IMR-90 (cell line): ENCODE data around the gene PRM3. TPM values are rescaled to one million over a fixed set of nuclear protein-coding genes. Genes with fewer than 3 reads are reported as not detected.

Experiments
- ATAC-seq: fragments of 200-7000 bp; cut with Tn5 transposase; 2 replicates; pipeline ENCODE4 v1.9.1; 2020; ENCODE audit warnings: low read depth, mild to moderate bottlenecking, moderate library complexity
- BruUV-seq: library from RNA; stranded (reverse); fragments of 400-500 nt; replicated peaks from 2 replicates; lab custom pipeline; 2021; lab: Mats Ljungman, UMichigan
- CTCF ChIA-PET: fragments of 300-600 bp; formaldehyde crosslinking; extraction: SDS; loops from one replicate; lab custom pipeline; 2021; ENCODE audit warnings: antibody characterized with exemption; lab: Yijun Ruan, JAX
- POLR2A ChIA-PET: fragments of 300-600 bp; sonication (Branson Sonifier 250); formaldehyde crosslinking; loops from one replicate; lab custom pipeline; 2022; ENCODE audit warnings: antibody characterized with exemption; ENCODE audit not compliant: unreplicated experiment; lab: Charles Lee
- DNase-seq: peaks from one replicate; pipeline ENCODE4 v3.0.0; 2013
- H2AFZ ChIP-seq: replicated peaks from 2 replicates; pipeline ENCODE3; 2013; ENCODE audit warnings: low read length, mild to moderate bottlenecking; ENCODE audit not compliant: poor library complexity
- H2AK5ac ChIP-seq: 2 replicates; pipeline ENCODE4 v1.6.1; 2013; ENCODE audit warnings: low read depth, low read length, inconsistent platforms
- H2AK9ac ChIP-seq: replicated peaks from 2 replicates; pipeline ENCODE3; 2013; ENCODE audit warnings: mild to moderate bottlenecking, low read depth, low read length, moderate library complexity; ENCODE audit not compliant: poor library complexity
- H2BK120ac ChIP-seq: 2 replicates; pipeline ENCODE4 v1.6.1; 2013; ENCODE audit warnings: low read depth, low read length, inconsistent platforms
- H2BK15ac ChIP-seq: 3 replicates; pipeline ENCODE4 v1.6.1; 2013; ENCODE audit warnings: low read depth, low read length, inconsistent platforms
- H2BK20ac ChIP-seq: 2 replicates; pipeline ENCODE4 v1.6.1; 2013; ENCODE audit warnings: low read depth, mild to moderate bottlenecking, inconsistent platforms, low read length, moderate library complexity
- H2BK5ac ChIP-seq: 2 replicates; pipeline ENCODE4 v1.6.1; 2013; ENCODE audit warnings: mild to moderate bottlenecking, low read depth, low read length, inconsistent platforms; ENCODE audit not compliant: poor library complexity, severe bottlenecking
- H3K14ac ChIP-seq: replicated peaks from 2 replicates; pipeline ENCODE4 v1.6.1; 2013; ENCODE audit warnings: low read depth, low read length, inconsistent platforms
- H3K18ac ChIP-seq: 2 replicates; pipeline ENCODE4 v1.6.1; 2013; ENCODE audit warnings: low read depth, low read length, control low read depth
- H3K23ac ChIP-seq: 2 replicates; pipeline ENCODE4 v1.6.1; 2013; ENCODE audit warnings: low read depth, low read length, inconsistent platforms
- H3K27ac ChIP-seq: 2 replicates; pipeline ENCODE4 v1.5.1; 2013; ENCODE audit warnings: mild to moderate bottlenecking, control low read depth, low read length; ENCODE audit not compliant: insufficient read depth
- H3K27me3 ChIP-seq: 2 replicates; pipeline ENCODE4 v1.6.1; 2013; ENCODE audit warnings: low read length; ENCODE audit not compliant: control insufficient read depth, insufficient read depth
- H3K36me3 ChIP-seq: 2 replicates; pipeline ENCODE4 v1.6.1; 2013; ENCODE audit warnings: low read length, mixed read lengths; ENCODE audit not compliant: control insufficient read depth, insufficient read depth
- H3K4ac ChIP-seq: 2 replicates; pipeline ENCODE4 v1.6.1; 2013; ENCODE audit warnings: low read depth, low read length, inconsistent platforms
- H3K4me1 ChIP-seq: 2 replicates; pipeline ENCODE4 v1.6.1; 2013; ENCODE audit warnings: low read length, mixed read lengths; ENCODE audit not compliant: control insufficient read depth, insufficient read depth
- H3K4me2 ChIP-seq: 2 replicates; pipeline ENCODE4 v1.6.1; 2013; ENCODE audit warnings: low read depth, mild to moderate bottlenecking, control low read depth, low read length, moderate library complexity
- H3K4me3 ChIP-seq: 2 replicates; pipeline ENCODE4 v1.5.1; 2013; ENCODE audit warnings: low read depth, mild to moderate bottlenecking, control low read depth, low read length, moderate library complexity; ENCODE audit not compliant: insufficient read depth
- H3K56ac ChIP-seq: 2 replicates; pipeline ENCODE4 v1.6.1; 2013; ENCODE audit warnings: low read length, inconsistent platforms; ENCODE audit not compliant: insufficient read depth; ENCODE audit errors: extremely low read depth
- H3K79me1 ChIP-seq, 2 experiments: 2 replicates each; pipeline ENCODE4 v1.6.1; 2013; ENCODE audit warnings: low read length in 2 of 2, inconsistent platforms in 1 of 2, low read depth in 1 of 2
- H3K9ac ChIP-seq: 2 replicates; pipeline ENCODE4 v1.6.1; 2013; ENCODE audit warnings: low read depth, low read length, control low read depth
- H3K9me1 ChIP-seq: 2 replicates; pipeline ENCODE4 v1.6.1; 2013; ENCODE audit warnings: low read length, inconsistent platforms; ENCODE audit not compliant: insufficient read depth
- H3K9me3 ChIP-seq: 2 replicates; pipeline ENCODE4 v1.6.1; 2013; ENCODE audit warnings: low read length; ENCODE audit not compliant: control insufficient read depth, insufficient read depth
- H4K20me1 ChIP-seq: 2 replicates; pipeline ENCODE4 v1.6.1; 2013; ENCODE audit warnings: low read length, inconsistent platforms; ENCODE audit not compliant: insufficient read depth
- H4K5ac ChIP-seq: 2 replicates; pipeline ENCODE4 v1.6.1; 2013; ENCODE audit warnings: mild to moderate bottlenecking, low read depth, low read length, control low read depth
- H4K8ac ChIP-seq, 2 experiments: 2 replicates each; pipeline ENCODE4 v1.6.1; 2013; ENCODE audit warnings: low read depth in 2 of 2, low read length in 2 of 2, control low read depth in 1 of 2, inconsistent platforms in 1 of 2
- H4K91ac ChIP-seq: 2 replicates; pipeline ENCODE4 v1.6.1; 2013; ENCODE audit warnings: low read depth, low read length, inconsistent platforms; ENCODE audit not compliant: insufficient read depth
- CHD1 ChIP-seq: IDR thresholded peaks from 2 replicates; pipeline ENCODE4 v1.6.1; 2012; ENCODE audit warnings: low read depth, low read length, improper control_type of control experiment
- MAFK ChIP-seq: IDR thresholded peaks from 2 replicates; pipeline ENCODE4 v1.6.1; 2012; ENCODE audit warnings: low read depth, low read length, improper control_type of control experiment
- MXI1 ChIP-seq: IDR thresholded peaks from 2 replicates; pipeline ENCODE4 v1.6.1; 2012; ENCODE audit warnings: low read depth, mild to moderate bottlenecking, low read length, moderate library complexity, borderline replicate concordance
- SMC3 ChIP-seq: fragments of 150-350 bp; IDR thresholded peaks from 2 replicates; pipeline ENCODE4 v1.6.1; 2016; ENCODE audit warnings: low read depth, mild to moderate bottlenecking, antibody characterized with exemption, low read length, moderate library complexity
- WGBS, 2 experiments: methylation state at CpG; one replicate each; pipeline versions ENCODE4 v1.1.5 to v1.1.7; 2013; ENCODE audit warnings: missing lambda C conversion rate in 2 of 2; ENCODE audit not compliant: insufficient read length in 1 of 2; ENCODE audit errors: extremely low coverage in 2 of 2; 5-methylcytosine and 5-hydroxymethylcytosine counted together
- dilution Hi-C: fragments of 300-500 bp; cut with HindIII; formaldehyde crosslinking; loops from one replicate; pipeline ENCODE4 v1.14.3; 2018; ENCODE audit warnings: low sequenced_read_pairs; ENCODE audit not compliant: unreplicated experiment
- in situ Hi-C: fragments of 300-500 bp; cut with MboI; formaldehyde crosslinking; loops from 3 replicates; pipeline ENCODE4 v1.14.3; 2019; ENCODE audit warnings: low sequenced_read_pairs, inconsistent platforms, mixed read lengths
- intact Hi-C: fragments of 100-400 bp; cut with micrococcal nuclease; formaldehyde crosslinking; loops from 2 replicates; pipeline ENCODE4 v1.10.0; 2022
- polyA plus RNA-seq, 3 experiments: library from polyadenylated mRNA; depleted of rRNA; stranded (reverse); fragments of >200 nt; gene quantifications; 2 replicates each; pipeline ENCODE4 v1.2.3, GENCODE V29; 2012; ENCODE audit warnings: low replicate concordance in 1 of 3
- total RNA-seq: library from RNA; depleted of rRNA; stranded (reverse); fragments of >200 nt; gene quantifications from 2 replicates; pipeline ENCODE4 v1.2.3, GENCODE V29; 2012
- TF ChIP-seq, protein P1 (sequence below): conservative IDR thresholded peaks from 2 replicates; pipeline ENCODE4 v1.5.1; 2012; ENCODE audit warnings: mild to moderate bottlenecking, low read depth, low read length, improper control_type of control experiment
- TF ChIP-seq, protein P2 (sequence below): fragments of 150-350 bp; IDR thresholded peaks from 2 replicates; pipeline ENCODE4 v1.6.1; 2016; ENCODE audit warnings: low read depth, mild to moderate bottlenecking, low read length, moderate library complexity, borderline replicate concordance

Gene PRM3
- total and polyA plus RNA-seq, 2 of the 4 experiments (the other 2 are of a cell fraction): not detected

DNA sequence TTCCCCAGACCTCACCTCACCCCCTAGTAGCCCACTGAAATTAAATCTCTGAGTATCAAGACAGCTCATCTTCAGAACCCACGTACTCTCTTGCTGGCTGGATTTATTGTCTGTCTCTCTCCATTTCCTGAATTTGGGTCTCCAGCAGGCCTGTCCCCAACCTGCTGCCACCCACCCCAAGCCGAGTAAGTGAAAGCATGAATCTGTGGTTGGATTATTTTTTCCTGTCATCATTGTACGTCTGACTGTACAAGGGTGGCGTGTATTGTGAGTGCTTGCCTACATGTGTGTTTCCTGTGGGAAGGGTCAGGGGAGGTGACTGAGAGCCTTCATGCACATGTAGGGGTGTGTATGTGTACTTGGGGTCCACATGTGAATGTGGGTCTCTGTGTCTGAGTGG lies 9.7 kb downstream of the PRM3 start:
- no peak overlapping the region for H3K9ac ChIP-seq
- dilution Hi-C loops (no loop called here), intact Hi-C loops (no loop called here), in situ Hi-C loops (loop anchor here (5.0 kb wide), 1 partner anchor 44 kb away; no protein-coding TSS in a partner anchor)
- ChIA-PET POLR2A (no interaction called here), CTCF (no interaction called here)
- TF ChIP-seq, protein P1, sequence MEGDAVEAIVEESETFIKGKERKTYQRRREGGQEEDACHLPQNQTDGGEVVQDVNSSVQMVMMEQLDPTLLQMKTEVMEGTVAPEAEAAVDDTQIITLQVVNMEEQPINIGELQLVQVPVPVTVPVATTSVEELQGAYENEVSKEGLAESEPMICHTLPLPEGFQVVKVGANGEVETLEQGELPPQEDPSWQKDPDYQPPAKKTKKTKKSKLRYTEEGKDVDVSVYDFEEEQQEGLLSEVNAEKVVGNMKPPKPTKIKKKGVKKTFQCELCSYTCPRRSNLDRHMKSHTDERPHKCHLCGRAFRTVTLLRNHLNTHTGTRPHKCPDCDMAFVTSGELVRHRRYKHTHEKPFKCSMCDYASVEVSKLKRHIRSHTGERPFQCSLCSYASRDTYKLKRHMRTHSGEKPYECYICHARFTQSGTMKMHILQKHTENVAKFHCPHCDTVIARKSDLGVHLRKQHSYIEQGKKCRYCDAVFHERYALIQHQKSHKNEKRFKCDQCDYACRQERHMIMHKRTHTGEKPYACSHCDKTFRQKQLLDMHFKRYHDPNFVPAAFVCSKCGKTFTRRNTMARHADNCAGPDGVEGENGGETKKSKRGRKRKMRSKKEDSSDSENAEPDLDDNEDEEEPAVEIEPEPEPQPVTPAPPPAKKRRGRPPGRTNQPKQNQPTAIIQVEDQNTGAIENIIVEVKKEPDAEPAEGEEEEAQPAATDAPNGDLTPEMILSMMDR: no peak
- TF ChIP-seq SMC3 (no peak), MAFK (no peak), CHD1 (no peak), MXI1 (no peak)
- TF ChIP-seq, protein P2, sequence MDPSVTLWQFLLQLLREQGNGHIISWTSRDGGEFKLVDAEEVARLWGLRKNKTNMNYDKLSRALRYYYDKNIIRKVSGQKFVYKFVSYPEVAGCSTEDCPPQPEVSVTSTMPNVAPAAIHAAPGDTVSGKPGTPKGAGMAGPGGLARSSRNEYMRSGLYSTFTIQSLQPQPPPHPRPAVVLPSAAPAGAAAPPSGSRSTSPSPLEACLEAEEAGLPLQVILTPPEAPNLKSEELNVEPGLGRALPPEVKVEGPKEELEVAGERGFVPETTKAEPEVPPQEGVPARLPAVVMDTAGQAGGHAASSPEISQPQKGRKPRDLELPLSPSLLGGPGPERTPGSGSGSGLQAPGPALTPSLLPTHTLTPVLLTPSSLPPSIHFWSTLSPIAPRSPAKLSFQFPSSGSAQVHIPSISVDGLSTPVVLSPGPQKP: no peak
- no peak overlapping the region for H2BK120ac ChIP-seq
- H3K14ac ChIP-seq: no peak overlapping the region
- no peaks in the 10 kb centered on the region for H3K79me1 ChIP-seq
- no peak overlapping the region for H3K4me3 ChIP-seq
- no peak overlapping the region for H2AK9ac ChIP-seq
- peaks cover 14% of the 10 kb centered on the region for H3K27me3 ChIP-seq
- H3K56ac ChIP-seq: no peak overlapping the region
- H2AK5ac ChIP-seq: 0 out of 2 replicates have a peak overlapping the region, but pooled peaks have one; percentile 7
- no peak for DNase-seq
- no peak overlapping the region for H4K91ac ChIP-seq
- no peaks in the 10 kb centered on the region for H3K9me1 ChIP-seq
- WGBS, 2 experiments: 83% methylated on average over 2 of the region's 4 CpGs; no CpG with 5 or more reads in 1 of the 2 experiments
- no peaks in the 10 kb centered on the region for H3K9me3 ChIP-seq
- H3K4me2 ChIP-seq: no peak overlapping the region
- H2BK5ac ChIP-seq: no peak overlapping the region
- no peak overlapping the region for H4K5ac ChIP-seq
- H2BK15ac ChIP-seq: no peak overlapping the region
- no peak for ATAC-seq
- no peak overlapping the region for H3K27ac ChIP-seq
- peak overlapping the region; percentile 13 for H2AFZ ChIP-seq
- H2BK20ac ChIP-seq: no peak overlapping the region
- BruUV-seq: no TSS peak
- H3K23ac ChIP-seq: no peak overlapping the region
- H3K18ac ChIP-seq: no peak overlapping the region
- no peak overlapping the region for H3K4ac ChIP-seq
- peaks cover 4% of the 10 kb centered on the region; the same call in 1 of the 2 replicates for H3K4me1 ChIP-seq
- no peak overlapping the region for H4K8ac ChIP-seq
- H4K20me1 ChIP-seq: no peaks in the 10 kb centered on the region
- H3K36me3 ChIP-seq: no peaks in the 10 kb centered on the region
